T-helper 9 cell (primary cell): ENCODE data around the gene DRG1.
"Not testable (repeated sequence)": the region's sequence is repeated elsewhere in the genome, so short reads cannot be mapped to it uniquely, and the experiment has no call there.

Experiments
- DNase-seq: peaks from one replicate; pipeline ENCODE4 v3.0.0-alpha.2; 2020
- total RNA-seq, 2 donors: gene quantifications; one replicate each; lab custom pipeline; 2026; lab: John Stamatoyannopoulos, UW

The DRG1 gene, protein sequence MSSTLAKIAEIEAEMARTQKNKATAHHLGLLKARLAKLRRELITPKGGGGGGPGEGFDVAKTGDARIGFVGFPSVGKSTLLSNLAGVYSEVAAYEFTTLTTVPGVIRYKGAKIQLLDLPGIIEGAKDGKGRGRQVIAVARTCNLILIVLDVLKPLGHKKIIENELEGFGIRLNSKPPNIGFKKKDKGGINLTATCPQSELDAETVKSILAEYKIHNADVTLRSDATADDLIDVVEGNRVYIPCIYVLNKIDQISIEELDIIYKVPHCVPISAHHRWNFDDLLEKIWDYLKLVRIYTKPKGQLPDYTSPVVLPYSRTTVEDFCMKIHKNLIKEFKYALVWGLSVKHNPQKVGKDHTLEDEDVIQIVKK
- total RNA-seq, result 34.5 to 55.4 reads per million in 2 donors

DNA sequence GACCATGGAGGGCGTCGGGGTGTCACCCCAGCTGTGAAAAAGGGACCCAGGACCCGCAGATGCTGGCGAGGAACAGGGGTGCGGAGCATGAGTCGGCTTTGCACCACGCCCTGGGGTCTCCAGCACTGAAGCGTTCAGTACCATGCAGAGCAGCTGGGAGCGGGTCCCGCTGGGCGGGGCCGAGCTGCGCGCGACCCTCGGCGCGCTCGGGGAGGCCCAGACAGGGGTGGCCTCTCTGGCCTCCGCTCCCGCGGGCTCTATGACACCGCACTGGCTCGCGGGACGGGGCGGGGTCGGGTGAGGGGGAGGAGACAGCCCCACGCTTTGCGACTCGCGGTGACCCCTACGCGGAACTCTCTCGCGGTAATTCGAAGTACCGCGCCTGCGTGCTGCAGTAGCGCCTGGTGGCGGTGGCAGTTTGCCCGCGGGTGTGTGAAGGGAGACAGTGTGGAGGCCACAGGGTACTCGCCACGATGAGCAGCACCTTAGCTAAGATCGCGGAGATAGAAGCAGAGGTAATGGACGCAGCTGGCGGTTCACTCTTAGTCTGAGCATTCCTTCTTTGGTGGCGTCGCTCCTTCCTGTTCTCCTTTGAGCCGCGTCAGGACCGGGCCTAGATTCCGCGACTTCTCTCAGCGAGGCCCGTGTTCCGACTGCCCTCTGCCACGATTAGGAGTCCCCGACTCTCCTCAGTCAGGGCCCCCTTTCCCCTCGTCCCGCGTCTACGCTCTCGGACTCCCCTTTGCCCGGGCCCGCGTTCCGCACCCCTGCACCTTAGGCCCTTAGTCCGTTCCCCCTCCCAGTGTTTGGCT lies at the start of gene DRG1:
Gene DRG1 (plus strand): TSS at position 394 of the 812 bp plus-strand sequence. CDS start 80 bp downstream, at position 474.
- DNase-seq, result peak; percentile 93

GRCh38 chr22:31349960-31350359 lies 49.4 kb upstream of the DRG1 start:
- DNase-seq, result no peak

DNA sequence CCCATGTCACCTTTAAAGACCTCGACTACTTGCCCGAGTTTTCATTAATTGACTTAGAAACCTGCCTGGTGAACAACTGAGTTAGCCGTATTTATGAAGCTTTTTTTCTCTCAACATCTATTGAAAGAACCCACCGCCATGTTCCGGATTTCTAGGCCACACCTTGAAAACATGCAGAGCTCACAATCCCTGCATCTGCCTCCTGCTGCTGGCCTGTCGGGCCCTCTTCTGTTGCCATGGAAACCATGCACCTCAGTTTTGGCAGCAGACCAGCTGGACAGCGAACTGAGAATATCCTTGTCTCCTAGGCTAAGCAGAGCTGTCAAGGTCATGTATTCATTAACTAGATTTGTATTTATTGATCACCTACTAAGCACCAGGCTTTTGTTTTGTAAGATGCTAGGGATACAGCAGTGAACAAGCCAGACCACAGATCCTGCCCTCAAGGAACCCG lies 49.0 kb upstream of the DRG1 start:
- DNase-seq, result no peak

- no peak for DNase-seq
Observed at GRCh38 chr22:31354515-31354914, 44.9 kb upstream of the DRG1 start.

- no peak for DNase-seq
Observed at GRCh38 chr22:31360029-31360428, 39.4 kb upstream of the DRG1 start.

- no peak for DNase-seq
Observed at GRCh38 chr22:31361743-31362142, 37.7 kb upstream of the DRG1 start.

DNA sequence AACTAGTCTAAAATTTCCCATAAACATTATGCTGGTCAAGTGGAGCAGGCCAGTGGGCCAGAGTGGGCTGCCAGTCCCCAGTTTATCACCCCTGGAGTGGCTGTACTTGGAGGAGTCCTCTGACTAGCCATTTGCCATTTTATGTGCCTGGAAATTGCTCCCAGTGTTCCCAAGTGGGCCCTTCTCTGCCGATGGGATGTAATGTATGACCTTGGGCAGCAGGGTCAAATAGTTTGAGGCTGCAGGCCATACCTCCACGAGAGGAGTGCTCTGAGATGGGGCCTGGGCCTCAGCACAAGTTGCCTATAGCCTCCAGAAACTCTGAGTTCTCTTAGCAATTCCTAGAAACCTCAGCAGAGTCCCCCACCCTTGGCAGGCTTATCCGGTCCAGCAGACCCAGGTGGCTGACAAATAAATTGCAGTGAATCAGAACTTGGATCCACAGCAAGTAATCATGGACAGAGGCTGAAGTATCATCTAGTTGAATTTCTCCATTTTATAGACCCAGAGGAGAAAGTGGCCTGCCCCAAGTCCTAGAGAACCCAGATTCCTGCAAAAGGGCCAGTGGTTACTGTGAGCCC lies 35.4 kb upstream of the DRG1 start:
- no peak for DNase-seq

DNA sequence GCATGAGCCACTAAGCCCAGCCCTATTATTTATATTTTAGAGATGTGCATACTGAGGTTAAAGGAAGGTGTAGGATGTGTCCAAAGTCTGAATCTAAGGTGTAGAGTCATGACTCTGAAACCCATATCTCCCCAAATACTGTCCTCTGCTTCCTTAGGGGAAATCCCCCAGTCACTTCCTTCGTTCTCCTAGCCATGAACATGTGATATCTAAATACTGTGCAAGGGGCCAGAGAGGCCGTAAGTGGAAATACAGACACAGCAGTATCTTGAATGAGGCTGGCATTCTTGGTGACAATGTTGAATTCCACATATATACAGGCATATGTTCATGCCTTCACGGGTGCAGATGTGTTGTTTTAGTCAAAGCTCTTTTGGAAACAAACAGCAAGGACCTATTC lies 32.0 kb upstream of the DRG1 start:
- no peak for DNase-seq

DNA sequence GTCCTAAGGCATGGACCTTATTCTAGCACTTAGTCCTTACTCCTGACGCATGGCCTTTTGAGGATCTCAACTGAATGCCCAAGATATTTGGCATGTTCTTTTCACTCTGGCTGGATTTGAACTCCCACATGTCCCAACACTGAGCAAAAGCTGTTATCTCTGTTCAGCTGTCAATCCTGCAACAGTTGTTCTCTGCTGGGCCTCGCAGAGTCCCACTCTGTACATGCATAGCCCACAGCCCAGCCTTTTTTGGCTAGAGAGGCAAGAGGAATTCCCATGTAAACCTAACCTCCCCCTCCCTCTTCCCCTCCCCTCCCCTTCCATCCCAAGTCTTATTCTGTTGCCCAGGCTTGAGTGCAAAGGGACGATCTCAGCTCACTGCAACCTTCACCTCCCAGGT lies 21.8 kb upstream of the DRG1 start:
- no peak for DNase-seq

DNA sequence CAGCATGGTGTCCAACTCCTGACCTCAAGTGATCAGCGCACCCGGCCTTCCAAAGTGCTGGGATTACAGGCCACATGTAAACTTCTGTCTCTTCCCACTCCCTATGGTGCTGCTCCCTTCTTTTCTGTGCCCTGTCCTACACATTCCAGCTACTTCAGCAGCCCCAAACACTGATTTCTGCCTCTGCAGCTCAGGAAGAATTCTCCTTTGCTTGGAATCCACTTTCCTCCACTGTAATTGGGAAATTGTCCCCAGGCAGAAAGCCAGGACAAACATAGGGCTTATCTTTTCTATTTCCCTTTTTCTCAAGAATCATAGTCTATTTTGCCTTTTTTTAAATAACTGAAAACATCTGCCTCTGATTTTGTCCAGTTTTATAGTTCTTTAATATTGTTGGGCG lies 21.3 kb upstream of the DRG1 start:
- DNase-seq, result no peak

GRCh38 chr22:31378651-31379050 lies 20.8 kb upstream of the DRG1 start:
- DNase-seq, result not testable (repeated sequence)

GRCh38 chr22:31393893-31394292 lies 5.5 kb upstream of the DRG1 start:
- no peak for DNase-seq

DNA sequence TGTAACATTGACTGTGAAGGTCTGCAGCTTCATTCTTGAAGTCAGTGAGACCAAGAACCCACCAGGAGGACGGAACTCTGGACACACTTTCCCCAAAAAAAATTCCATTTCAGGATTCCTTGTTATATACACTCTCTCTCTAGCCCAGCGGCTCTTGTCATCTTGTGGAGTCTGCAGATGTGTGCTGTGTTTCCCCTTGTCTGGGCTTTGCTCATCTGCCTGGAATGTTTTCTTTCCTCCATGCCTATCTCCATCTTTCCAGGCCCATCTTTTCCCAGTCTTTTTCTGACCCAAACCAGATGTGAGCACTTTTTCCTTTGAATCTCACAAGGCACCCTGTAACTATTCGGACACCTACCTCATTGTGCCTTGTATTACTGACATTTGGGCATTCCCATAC lies 5.1 kb upstream of the DRG1 start:
- DNase-seq, result no peak

DNA sequence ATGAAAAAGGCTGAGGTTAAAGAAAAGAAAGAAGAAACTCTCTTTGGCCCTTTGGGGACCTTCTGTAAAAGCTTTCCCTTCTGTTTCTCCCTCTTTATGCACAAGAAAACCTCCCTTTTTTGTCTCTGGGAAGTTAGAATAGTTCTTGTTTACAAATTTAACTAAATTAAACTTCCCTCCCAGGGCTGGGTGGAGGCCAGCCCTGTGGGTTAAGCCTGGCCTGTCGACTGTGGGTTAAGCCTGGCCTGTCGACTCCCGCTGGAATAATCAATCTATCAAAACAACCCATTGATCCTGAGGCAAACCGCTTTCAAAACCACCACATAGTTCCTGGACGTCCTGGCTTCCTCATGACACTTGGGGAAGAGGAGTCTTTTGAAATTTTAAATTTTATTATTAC lies 1.2 kb upstream of the DRG1 start:
- DNase-seq, result no peak

GRCh38 chr22:31400023-31400397 lies 606 bp downstream of the DRG1 start:
- DNase-seq, result no peak

- DNase-seq, result not testable (repeated sequence)
Observed at GRCh38 chr22:31402350-31402749, 2.9 kb downstream of the DRG1 start.

DNA sequence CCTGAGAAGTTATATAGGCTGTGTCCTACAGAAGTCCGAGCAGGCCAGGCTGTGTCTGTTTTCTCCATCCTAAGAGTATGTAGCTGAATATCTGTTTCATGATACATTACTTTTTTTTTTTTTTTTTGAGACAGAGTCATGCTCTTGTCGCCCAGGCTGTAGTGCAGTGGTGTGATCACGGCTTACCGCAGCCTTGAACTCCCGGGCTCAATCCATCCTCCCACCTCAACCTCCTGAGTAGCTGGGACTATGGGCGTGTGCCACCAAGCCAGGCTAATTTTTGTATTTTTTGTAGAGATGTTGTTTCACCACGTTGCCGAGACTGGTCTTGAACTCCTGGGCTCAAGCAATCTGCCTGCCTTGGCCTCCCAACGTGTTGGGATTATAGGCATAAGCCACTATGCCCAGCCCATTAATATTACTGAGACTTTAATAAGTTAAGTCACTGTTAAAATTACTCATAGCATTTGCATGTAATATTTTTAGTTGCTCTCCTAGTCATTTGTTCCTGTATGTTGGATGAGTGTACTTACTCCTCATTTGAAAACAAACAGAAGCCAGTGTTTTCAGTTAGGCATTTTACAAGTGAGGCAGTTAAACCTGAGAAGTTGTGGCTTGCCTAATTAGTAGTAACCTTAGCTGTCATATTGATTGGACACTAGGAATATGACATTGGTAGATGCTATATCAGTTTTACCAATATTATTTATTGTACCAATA lies 26.1 kb downstream of the DRG1 start:
- no peak for DNase-seq

DNA sequence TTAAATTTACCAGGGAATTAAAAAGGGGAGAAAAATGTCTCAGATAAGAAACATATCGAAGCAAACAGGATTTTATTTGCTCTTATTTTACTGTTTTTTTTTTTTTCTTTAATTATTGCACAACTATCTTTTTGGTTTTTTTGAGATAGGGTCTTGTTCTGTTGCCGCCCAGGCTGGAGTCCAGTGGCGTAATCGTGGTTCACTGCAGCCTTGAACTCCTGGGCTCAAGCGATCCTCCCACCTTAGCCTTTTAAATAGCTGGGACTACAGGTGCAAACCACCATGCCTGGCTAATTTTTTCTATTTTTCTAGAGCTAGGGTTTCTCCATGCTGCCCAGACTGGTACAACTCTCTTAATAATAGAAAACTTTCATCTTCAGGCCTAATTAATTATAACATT lies 32.5 kb downstream of the DRG1 start:
- no peak for DNase-seq

- no peak for DNase-seq
Observed at GRCh38 chr22:31436132-31436531, 36.7 kb downstream of the DRG1 start.

GRCh38 chr22:31439808-31440207 lies 40.4 kb downstream of the DRG1 start:
- no peak for DNase-seq

DNA sequence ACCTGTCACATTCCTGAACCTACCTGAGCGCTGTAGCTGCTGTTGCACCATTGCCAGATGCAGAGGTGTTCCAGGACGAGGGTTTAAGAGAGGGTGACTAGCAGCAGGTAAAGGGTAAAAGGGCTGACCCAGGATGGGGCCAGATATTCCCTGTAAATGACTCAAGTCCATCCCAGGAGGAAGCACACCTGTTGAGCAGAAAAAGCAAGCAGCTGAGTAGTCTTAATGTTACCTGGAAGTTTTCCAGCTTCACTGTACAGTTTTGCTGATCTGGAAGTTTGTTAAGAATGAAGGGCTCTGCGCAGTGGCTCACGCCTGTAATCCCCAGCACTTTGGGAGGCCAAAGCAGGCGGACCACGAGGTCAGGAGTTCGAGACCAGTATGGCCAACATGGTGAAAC lies 41.3 kb downstream of the DRG1 start:
- DNase-seq, result no peak

- no peak for DNase-seq
Observed at GRCh38 chr22:31441652-31442051, 42.2 kb downstream of the DRG1 start.
